T-helper 2 cell treated with Interferon-gamma antibody and Interleukin-4, amounts not matched to agents 100 ng/mL and 5 ng/mL, for 36 hours (primary cell): ENCODE data around the gene KCND2. TPM values are rescaled to one million over a fixed set of nuclear protein-coding genes. Genes with fewer than 3 reads are reported as not detected.

Experiments used
- intact Hi-C: fragments of 100-400 bp; cut with micrococcal nuclease; formaldehyde crosslinking; loops from one replicate; pipeline ENCODE4 v1.15.1; 2023
- total RNA-seq: library from RNA; stranded (reverse); gene quantifications from 2 replicates; pipeline ENCODE4 v1.2.3, GENCODE V29; 2022

The KCND2 gene
- total RNA-seq, 1 donor from 2014 or later, result not detected

DNA sequence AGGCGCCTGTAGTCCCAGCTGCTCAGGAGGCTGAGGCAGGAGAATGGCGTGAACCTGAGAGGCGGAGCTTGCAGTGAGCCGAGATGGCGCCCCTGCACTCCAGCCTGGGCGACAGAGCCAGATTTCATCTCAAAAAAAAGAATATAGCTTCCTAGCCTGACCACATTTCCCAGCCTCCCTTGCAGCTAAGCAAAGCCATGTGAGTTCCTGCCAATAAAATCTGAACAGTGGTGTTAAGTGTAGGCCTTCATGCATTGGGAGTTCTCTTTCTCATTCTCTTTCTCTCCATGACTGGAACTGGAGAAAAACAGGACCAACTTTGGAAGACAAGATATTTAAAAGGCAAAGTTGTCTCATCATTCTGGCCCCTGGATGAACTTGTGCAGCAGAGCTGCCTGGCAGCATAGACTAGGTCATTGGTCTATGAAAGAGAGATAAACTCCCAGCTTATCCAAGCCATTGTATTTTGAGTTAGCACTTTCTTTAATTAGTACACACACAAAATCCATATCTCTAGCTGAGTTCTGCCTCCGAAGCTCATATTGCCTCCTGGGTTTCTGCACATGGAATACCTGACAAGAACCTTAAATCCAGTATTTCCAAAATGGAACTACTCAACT, 524.2 kb downstream of the KCND2 start:
- intact Hi-C loops, result no loop called here

DNA sequence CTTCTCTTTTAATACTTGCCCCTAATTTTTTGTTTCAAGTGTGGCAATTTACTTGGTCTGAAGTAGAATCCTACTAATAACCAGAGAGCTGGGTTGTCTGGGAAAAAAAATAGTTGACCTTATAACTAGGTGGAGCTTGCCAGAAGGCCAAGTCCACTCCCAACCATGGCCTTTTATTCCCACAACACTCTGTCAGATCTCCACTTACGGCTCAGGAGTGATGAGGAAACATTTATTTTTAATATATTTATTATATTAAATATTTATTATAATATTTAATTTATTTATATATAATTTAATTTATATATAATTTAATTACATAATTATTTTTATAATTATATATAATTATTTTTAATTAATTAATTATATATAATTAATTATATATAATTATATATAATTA, 526.2 kb downstream of the KCND2 start:
- intact Hi-C loops, result no loop called here
